GM12891 (cell line): Measurements from ENCODE around the gene FAM118B.

ENCODE experiments used
- PAX5 ChIP-seq: IDR thresholded peaks from 2 replicates; pipeline ENCODE4 v1.6.1; 2011; ENCODE audit warnings: low read length, moderate library complexity, mild to moderate bottlenecking; ENCODE audit not compliant: insufficient read depth, severe bottlenecking
- POLR2A ChIP-seq: IDR thresholded peaks from 2 replicates; pipeline ENCODE4 v1.6.1; 2011; ENCODE audit warnings: low read depth, low read length, control low read depth
- POLR2AphosphoS5 ChIP-seq: IDR thresholded peaks from 2 replicates; pipeline ENCODE4 v1.6.1; 2011; ENCODE audit warnings: low read depth, low read length, control low read depth
- SPI1 ChIP-seq: IDR thresholded peaks from 2 replicates; pipeline ENCODE4 v1.6.1; 2011; ENCODE audit warnings: low read depth, low read length, control low read depth
- TAF1 ChIP-seq: IDR thresholded peaks from 2 replicates; pipeline ENCODE4 v1.6.1; 2011; ENCODE audit warnings: low read depth, low read length, control low read depth

- TF ChIP-seq POLR2AphosphoS5 (no peak), POLR2A (no peak), SPI1 (no peak), PAX5 (no peak), TAF1 (no peak)
Measured at GRCh38 chr11:126174816-126175215, 36.8 kb upstream of the FAM118B start.
